ENCODE results near the gene P4HTM. TPM values are rescaled to one million over a fixed set of nuclear protein-coding genes. Genes with fewer than 3 reads are reported as not detected.

The P4HTM gene
- polyA plus RNA-seq, 3 donors: 14.9 to 40.0 (median 18.1) TPM

- no peaks in the 10 kb centered on the region for H3K4me1 Mint-ChIP-seq
- Histone ChIP-seq H3K79me2 (ENCODE audit: insufficient read depth, low read length) (no peaks in the 10 kb centered on the region), H3K9me3 (replicated peaks in 1 of 2; ENCODE audit: control insufficient read depth in 1 of 2, insufficient read depth in 1 of 2, low read length in 2 of 2) (no peaks in the 10 kb centered on the region), H4K20me1 (ENCODE audit: insufficient read depth, low read length) (peaks cover 5% of the 10 kb centered on the region), H2AFZ (ENCODE audit: insufficient read depth, low read depth, low read length, poor library complexity, severe bottlenecking) (no peak overlapping the region), H3K27ac (ENCODE audit: low read depth in 1 of 2, low read length in 2 of 2) (no peak overlapping the region), H3K4me2 (replicated peaks; ENCODE audit: extremely low read depth, low read length, poor library complexity, severe bottlenecking) (no peak overlapping the region), H3K4me1 (ENCODE audit: control insufficient read depth in 1 of 2, insufficient read depth in 2 of 2, low read length in 2 of 2) (no peaks in the 10 kb centered on the region), H3K36me3 (replicated peaks in 1 of 2; ENCODE audit: control insufficient read depth in 1 of 2, insufficient read depth in 2 of 2, low read length in 2 of 2) (peaks cover 50 to 69% of the 10 kb centered on the region in 2 donors), H3K4me3 (replicated peaks in 1 of 3; ENCODE audit: low read depth in 2 of 3, low read length in 3 of 3) (no peak overlapping the region), H3K9ac (ENCODE audit: insufficient read depth, low read length, poor library complexity, severe bottlenecking) (no peak overlapping the region), H3K27me3 (ENCODE audit: control insufficient read depth in 2 of 2, insufficient read depth in 2 of 2, low read length in 2 of 2) (no peaks in the 10 kb centered on the region)
- H3K9me3 Mint-ChIP-seq: no peaks in the 10 kb centered on the region
- H3K27ac Mint-ChIP-seq: no peak overlapping the region
- no peaks in the 10 kb centered on the region for H3K27me3 Mint-ChIP-seq (ENCODE audit: low read depth in 3 of 3)
- 100% methylated on average over 1 of the region's 4 CpGs for WGBS (ENCODE audit: insufficient coverage)
- peaks cover 51 to 71% of the 10 kb centered on the region in 2 donors for H3K36me3 Mint-ChIP-seq
- no peak for TF ChIP-seq CTCF (IDR thresholded peaks at IDR 0.05)
- intact Hi-C loops (cut with micrococcal nuclease): no loop called here
- no peak for DNase-seq
- no peak overlapping the region for H3K4me3 Mint-ChIP-seq
Observed at GRCh38 chr3:48962939-48963338, 27.1 kb upstream of the P4HTM start.

DNA sequence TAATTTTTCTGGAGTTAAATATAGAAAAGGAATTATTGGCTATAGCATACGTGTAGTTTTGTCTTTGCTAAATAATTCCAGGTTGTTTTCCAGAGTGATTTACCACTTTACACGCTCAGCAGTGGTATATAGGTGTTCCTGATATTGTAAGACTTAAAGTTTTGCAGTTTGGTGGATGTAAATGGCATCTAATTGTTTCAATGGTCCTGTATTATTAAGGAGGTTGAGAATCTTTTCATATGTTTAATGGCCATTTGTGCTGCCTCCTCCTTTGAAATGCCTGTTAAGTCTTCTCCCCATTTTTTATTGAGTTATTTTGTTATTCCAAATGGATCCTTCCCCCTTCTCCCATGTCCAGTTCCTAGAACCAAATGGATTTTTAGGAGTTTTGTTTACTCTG, 26.4 kb upstream of the P4HTM start:
- Histone ChIP-seq H3K9me3 (replicated peaks in 1 of 2; ENCODE audit: control insufficient read depth in 1 of 2, insufficient read depth in 1 of 2, low read length in 2 of 2) (no peaks in the 10 kb centered on the region), H2AFZ (ENCODE audit: insufficient read depth, low read depth, low read length, poor library complexity, severe bottlenecking) (no peak overlapping the region), H3K79me2 (ENCODE audit: insufficient read depth, low read length) (no peaks in the 10 kb centered on the region), H3K4me2 (replicated peaks; ENCODE audit: extremely low read depth, low read length, poor library complexity, severe bottlenecking) (no peak overlapping the region), H3K9ac (ENCODE audit: insufficient read depth, low read length, poor library complexity, severe bottlenecking) (no peak overlapping the region), H3K27ac (ENCODE audit: low read depth in 1 of 2, low read length in 2 of 2) (no peak overlapping the region), H3K27me3 (ENCODE audit: control insufficient read depth in 2 of 2, insufficient read depth in 2 of 2, low read length in 2 of 2) (no peaks in the 10 kb centered on the region), H4K20me1 (ENCODE audit: insufficient read depth, low read length) (peaks cover 5% of the 10 kb centered on the region), H3K4me1 (ENCODE audit: control insufficient read depth in 1 of 2, insufficient read depth in 2 of 2, low read length in 2 of 2) (no peaks in the 10 kb centered on the region), H3K36me3 (replicated peaks in 1 of 2; ENCODE audit: control insufficient read depth in 1 of 2, insufficient read depth in 2 of 2, low read length in 2 of 2) (peaks cover 49 to 72% of the 10 kb centered on the region in 2 donors), H3K4me3 (replicated peaks in 1 of 3; ENCODE audit: low read depth in 2 of 3, low read length in 3 of 3) (no peak overlapping the region)
- WGBS (ENCODE audit: insufficient coverage): 100% methylated on average over 1 of the region's 2 CpGs
- Mint-ChIP-seq H3K4me1 (no peaks in the 10 kb centered on the region), H3K27me3 (ENCODE audit: low read depth in 3 of 3) (no peaks in the 10 kb centered on the region), H3K36me3 (peaks cover 53 to 71% of the 10 kb centered on the region in 2 donors), H3K9me3 (no peaks in the 10 kb centered on the region), H3K4me3 (no peak overlapping the region), H3K27ac (no peak overlapping the region)
- no peak for TF ChIP-seq CTCF (IDR thresholded peaks at IDR 0.05)
- intact Hi-C loops (cut with micrococcal nuclease): no loop called here
- DNase-seq: no peak
